ENCODE measurements around the gene FAM193A.

The FAM193A gene

GRCh38 chr4:2535376-2536192 is 863 bp upstream of the FAM193A start:
- TF ChIP-seq CTCF (IDR thresholded peaks at IDR 0.05) = no peak

DNA sequence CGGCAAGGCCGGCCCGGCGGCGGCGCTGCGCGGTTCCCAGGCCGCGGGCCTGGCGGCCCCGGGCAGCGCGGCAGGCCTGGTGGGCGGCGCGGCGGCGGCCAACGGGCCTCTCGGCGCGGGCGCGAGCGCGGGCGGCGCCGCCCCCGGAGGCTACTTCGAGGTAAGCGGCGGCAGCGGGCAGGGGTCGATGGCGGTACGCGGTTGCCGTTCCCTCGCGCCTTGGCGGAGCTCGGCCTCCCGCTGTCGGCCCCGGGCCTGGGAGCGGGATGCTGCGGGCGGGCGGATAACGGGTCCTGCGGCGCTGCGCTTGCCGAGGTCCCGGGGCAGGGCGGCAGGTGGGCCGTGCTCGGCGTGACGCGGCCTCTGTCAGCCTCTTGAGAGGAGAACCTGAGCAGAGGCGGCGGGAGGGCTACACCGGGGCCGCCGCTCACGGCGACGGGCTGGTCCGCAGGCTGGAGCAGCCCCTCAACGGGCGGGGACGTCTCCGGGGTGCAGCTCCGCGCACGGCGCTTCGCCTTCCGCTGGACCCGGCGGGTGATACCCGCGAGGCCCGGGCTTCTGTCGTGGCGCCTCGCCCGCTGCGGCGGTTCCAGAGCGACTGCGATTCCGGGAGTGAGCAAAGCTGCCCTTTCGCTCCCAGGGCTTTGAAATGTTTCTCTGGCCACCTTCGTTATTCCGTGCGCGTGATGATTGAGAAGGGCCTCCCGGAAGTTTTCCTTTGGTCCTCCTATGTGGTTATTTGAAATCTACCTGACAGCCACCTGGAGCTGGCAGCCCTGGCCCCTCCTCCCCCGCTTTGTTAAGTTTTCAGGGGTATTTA is 774 bp downstream of the FAM193A start:
- TF ChIP-seq CTCF (IDR thresholded peaks at IDR 0.05) = no peak

- no peak for TF ChIP-seq CTCF (IDR thresholded peaks at IDR 0.05)
Measured at GRCh38 chr4:2545321-2546013, 9.0 kb downstream of the FAM193A start.

- TF ChIP-seq CTCF (IDR thresholded peaks at IDR 0.05) = no peak
Measured at GRCh38 chr4:2546286-2546823, 9.9 kb downstream of the FAM193A start.

DNA sequence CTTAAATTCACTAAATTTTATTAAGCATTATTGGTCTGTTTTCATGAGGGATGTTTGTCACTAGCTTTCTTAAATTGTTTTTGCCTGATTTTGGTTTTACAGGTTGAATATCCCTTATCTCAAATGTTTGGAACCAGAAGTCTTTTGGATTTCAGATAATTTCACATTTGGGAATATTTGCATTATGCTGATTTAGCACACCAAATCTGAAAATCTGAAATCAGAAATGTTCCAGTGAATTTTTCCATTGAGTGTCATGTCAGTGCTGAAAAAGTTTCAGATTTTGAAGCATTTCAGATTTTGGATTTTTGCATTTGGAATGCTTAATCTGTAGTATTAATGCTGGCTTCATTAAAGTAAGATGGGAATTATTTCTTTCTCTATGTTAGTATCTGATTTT is 14.7 kb downstream of the FAM193A start:
- TF ChIP-seq CTCF (IDR thresholded peaks at IDR 0.05) = no peak

- TF ChIP-seq CTCF (IDR thresholded peaks at IDR 0.05) = no peak
Measured at GRCh38 chr4:2552806-2553205, 16.4 kb downstream of the FAM193A start.

DNA sequence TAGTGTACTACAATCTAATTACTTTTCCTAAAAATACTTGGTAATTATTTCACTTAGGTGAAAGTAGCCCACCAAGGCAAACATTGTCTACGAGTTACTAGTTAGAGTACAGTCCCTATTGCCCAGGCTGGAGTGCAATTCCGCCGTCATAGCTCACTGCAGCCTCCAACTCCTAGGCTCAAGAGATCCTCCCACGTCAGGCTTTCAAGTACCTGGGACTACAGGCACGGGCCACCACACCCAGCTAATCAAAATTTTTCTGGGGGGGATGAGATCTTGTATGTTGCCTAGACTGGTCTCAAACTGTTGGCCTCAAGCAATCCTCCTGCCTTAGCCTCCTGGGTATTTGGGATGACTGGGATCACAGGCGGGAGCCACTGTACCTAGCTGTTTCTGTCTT is 21.9 kb downstream of the FAM193A start:
- TF ChIP-seq CTCF (IDR thresholded peaks at IDR 0.05) = no peak

Data from LNCAP (cell line).